GM18519 (cell line): ENCODE data around the gene UQCC5.

ENCODE experiments used
- ATAC-seq: cut with Tn5 transposase; IDR thresholded peaks from one replicate; pipeline ENCODE4 v1.9.1; 2021; ENCODE audit warnings: mild to moderate bottlenecking, moderate library complexity; ENCODE audit not compliant: unreplicated experiment, low FRiP score

UQCC5 gene

GRCh38 chr3:52532838-52533622 lies 3.4 kb upstream of the UQCC5 start:
- ATAC-seq: no peak

DNA sequence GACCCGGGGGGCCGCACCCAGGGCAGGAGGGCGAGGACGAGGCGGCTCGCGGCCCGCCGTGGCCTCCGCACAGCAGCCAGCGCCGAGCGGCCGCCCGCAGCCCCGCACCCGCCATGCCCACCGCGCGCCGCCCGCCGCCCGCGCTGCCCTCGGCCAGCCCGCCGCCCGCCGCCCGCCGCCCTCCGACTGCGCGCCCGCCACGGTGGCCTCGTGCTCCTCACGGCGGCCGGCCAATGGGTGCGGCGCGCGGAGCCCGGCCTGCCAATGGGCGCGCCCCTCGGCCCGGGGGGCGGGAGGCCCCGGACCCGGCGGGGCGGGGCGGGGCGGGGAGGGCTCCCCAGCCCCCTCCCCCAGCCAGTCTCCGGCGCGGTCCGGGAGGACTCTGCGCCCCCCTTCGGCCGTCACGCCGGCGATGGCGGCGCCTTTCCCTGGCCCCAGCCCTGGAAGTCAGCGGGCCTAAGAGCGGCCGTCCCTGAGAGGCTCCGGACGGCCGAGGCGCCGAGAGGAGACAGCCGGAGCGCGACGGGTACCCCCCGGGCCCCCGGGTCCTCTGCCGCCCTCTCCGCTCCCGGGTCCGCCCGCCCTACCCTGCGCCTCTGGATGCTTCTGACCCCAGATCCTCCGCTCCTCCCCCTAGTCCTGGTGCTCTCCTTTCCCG lies 2.7 kb upstream of the UQCC5 start, which contains the start of gene NT5DC2:
NT5DC2 (minus strand) TSS at position 235 of the 658 bp plus-strand sequence; CDS start at position 115, 120 bp downstream.
- ATAC-seq: no peak

DNA sequence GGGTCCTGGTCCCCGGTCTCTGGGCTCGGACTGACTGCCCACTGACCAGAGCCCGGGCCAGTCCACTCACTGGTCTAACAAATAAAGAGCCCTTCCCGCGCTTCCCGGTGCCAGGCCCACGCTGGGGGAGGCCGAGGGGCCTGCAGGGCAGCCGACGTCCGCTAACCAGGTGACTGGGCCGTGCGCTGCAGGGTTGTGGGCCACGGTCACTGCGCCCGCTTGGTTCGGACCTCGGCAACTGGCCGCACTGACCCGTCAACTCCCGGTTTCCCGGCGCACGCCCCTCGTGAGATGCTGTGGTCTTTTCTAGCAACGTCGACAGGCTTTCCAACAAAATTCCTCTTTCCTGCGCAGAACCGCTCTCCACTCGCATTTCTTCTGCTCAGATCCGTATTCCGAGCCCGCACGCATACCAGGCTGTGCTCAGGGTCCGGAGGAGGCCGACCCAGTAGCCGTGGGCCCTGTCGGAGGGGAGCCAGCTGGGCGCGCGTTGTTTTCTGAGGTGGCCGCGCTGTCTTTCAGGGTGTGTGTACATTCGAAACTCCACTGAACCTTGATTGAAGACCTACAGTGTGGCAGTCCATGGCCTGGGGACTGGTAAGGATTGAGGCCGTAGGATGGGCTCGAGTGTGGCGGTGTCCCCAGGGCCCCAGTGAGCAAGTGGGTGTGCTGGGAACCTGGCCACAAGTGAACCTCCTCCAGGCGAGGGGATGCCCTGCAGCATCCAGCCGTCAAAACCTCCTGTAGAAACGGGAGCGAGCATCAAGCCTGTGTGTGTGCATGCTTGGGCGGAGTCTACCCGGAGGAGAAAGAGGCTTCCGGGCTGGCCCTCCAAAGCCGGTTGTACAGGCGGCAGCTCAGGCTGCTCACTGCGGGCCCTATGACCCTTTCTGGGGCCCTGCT lies 1.9 kb upstream of the UQCC5 start:
- no peak for ATAC-seq

DNA sequence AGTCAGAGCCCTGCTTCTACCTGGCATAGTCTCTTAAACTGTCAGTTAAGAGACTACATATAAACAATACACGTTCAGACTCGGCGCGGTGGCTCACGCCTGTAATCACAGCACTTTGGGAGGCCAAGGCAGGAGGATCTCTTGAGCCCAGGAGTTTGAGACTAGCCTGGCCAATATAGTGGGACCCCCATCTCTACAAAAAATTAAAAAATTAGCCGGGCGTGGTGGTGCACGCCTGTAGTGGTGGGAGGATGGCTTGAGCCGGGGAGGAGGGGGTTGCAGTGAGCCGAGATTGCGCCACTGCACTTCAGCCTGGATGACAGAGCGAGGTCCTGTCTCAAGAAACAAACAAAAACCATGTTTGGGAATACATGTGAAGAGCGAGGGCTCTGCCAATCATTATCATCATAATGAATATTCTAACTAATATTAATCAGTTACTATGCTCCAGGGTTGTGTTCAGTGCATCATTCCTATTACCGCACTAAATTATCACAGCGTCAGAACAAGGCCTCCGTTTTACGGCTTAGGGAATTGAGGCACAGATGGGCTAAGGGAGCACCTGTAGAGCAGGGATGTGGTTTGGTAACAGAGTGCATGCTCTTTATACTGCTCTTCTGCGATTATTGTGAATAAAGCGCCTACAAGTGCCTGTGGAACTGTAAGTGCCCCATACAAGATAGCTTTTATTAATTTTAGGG lies 844 bp upstream of the UQCC5 start:
- no peak for ATAC-seq

- ATAC-seq: no peak
Observed at GRCh38 chr3:52536112-52536368, 365 bp upstream of the UQCC5 start.

GRCh38 chr3:52537165-52537620 lies 788 bp downstream of the UQCC5 start:
- ATAC-seq: no peak

DNA sequence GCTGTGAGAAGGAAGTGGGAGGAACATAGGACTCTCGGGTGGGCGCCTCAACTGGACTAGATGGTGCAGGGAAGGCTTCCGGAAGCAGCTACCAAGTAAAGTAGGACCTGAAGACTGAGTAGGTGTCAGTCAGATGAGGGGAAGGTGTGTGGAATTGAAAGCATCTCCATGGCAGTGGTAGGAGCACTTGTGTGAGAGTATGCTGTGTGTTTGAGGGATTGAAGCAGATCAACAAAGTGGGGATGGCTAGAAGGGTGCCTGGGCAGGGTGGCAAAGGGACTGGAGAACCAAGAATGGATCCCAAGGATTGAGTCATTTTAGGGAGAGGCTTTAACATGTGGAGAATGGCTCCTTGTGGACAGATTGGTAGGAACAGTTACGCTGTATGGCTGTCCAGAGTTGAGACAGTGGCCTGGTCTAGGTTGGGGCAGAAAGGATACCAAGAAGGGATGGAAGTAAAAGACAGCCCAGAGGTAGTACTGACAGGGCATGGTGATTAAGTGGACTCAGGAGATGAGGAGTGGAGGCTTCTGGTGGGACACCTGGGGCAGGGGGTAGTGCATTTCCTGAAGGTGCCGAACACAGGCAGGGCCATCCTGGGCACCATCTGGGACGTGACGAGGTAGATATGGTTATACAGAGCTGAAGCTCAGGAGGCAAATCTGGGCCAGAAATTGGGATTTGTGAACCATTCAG lies 1.5 kb downstream of the UQCC5 start:
- ATAC-seq: no peak

- ATAC-seq: no peak
Observed at GRCh38 chr3:52539010-52539653, 2.7 kb downstream of the UQCC5 start.

- no peak for ATAC-seq
Observed at GRCh38 chr3:52541050-52541449, 4.6 kb downstream of the UQCC5 start.

DNA sequence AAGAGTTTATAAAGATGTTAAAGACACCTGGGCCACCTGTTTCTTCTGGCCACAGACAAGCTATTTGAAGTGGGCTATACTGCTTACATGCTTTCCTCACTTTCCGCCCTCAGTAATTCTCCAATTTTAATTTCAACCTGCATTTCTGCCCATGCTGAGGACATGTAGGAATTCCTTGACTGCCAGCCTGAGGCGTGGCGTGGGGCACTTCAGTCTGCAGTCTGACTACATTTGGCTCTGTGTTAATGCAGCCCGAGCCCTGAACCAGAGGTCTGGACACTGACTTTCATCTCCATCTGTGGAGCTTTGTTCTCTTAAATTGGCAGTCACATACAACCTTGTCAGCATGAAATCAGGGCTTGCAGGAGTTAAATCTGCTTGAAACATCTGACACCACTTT lies 8.5 kb downstream of the UQCC5 start:
- no peak for ATAC-seq

DNA sequence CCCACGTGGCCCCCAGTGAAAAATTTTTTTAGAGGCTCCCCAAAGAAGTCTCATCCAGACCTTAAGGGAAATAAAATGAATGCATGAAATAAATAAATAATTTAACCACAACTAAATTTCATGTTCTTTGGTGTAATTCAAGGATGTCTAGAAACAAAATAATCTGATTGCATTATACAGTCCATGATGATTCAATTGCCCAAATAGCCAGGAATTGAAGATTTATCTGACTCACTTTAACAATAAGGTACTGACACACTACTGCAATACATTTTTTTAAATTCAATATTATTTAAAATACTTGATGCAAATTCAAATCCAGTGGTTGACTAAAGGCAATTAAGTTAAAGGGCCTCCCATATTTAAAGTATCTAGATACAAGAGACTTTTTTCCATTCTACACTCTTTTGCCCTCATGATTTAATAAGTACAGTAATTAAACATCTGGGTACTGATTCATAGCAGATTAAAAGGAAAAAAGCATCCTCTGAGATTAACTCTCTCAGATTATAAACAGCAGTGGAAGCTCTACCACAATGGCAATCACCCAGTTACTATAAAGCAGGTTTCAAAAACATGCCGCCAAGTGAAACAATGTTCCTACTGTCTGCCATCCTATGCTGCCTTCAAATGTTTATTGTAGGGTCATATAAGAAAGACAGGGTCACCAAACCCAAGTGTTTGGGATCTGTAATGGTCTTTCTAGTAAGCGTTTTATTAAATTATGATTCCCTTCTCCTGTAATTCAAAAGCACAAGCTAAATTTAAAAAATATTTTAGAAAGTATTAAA lies 9.9 kb downstream of the UQCC5 start:
- ATAC-seq: no peak

GRCh38 chr3:52547143-52547542 lies 10.7 kb downstream of the UQCC5 start:
- no peak for ATAC-seq

DNA sequence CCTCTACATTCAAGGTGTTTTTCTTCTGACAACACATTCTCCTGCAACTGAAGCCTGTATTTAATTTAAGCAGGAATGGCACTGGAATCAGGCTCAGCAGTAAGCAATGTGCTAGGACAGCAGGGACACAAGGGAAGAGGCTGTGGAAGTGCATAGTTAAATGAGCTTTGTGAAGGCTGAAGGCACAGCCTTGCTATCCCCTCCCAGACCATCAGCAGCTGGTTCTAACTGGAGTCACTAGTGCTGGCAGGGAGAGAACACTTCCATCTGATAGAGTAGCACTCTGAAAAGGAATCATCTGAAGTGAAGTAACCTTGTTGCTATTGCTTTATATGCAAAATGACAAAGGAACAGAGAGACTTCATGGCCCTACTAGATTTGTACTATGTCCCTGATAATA lies 14.7 kb downstream of the UQCC5 start:
- ATAC-seq: no peak

DNA sequence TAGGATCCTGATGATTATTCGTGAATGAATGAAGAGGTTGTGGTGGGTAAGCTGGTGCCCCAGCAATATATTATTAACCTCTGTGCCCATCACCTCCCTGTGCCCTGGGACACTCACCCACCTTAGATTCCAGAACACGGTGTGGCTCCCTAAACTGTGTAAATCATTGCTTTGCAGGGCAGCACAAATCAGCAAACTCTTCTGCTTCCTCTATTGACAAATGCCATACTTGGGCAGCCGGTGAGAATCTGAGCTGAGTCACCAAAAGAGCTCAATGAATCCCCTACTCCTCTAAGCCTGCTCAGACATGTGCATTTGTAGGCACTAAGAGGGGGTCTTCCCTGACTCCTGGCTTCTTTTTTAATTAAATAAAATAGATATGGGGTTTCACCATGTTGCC lies 15.7 kb downstream of the UQCC5 start:
- no peak for ATAC-seq

GRCh38 chr3:52554026-52554755 lies 17.8 kb downstream of the UQCC5 start:
- ATAC-seq: no peak

- ATAC-seq: no peak
Observed at GRCh38 chr3:52555056-52555455, 18.7 kb downstream of the UQCC5 start.

- ATAC-seq: no peak
Observed at GRCh38 chr3:52557011-52557960, 20.9 kb downstream of the UQCC5 start.
